EL (cell line): ENCODE data around the gene SYNPR.

Experiments
- DNase-seq: peaks from one replicate; pipeline ENCODE4 v3.0.0-alpha.2; 2016

Gene SYNPR

GRCh38 chr3:63474828-63475518 is 196.9 kb downstream of the SYNPR start:
- DNase-seq: no peak

- no peak for DNase-seq
Observed at GRCh38 chr3:63477494-63478129, 199.5 kb downstream of the SYNPR start.

- no peak for DNase-seq
Observed at GRCh38 chr3:63478990-63479660, 201.0 kb downstream of the SYNPR start.

- no peak for DNase-seq
Observed at GRCh38 chr3:63479661-63480035, 201.5 kb downstream of the SYNPR start.

GRCh38 chr3:63481627-63482026 is 203.5 kb downstream of the SYNPR start:
- no peak for DNase-seq

- no peak for DNase-seq
Observed at GRCh38 chr3:63482341-63482740, 204.2 kb downstream of the SYNPR start.

GRCh38 chr3:63492464-63492863 is 214.4 kb downstream of the SYNPR start:
- no peak for DNase-seq

GRCh38 chr3:63493101-63493500 is 215.0 kb downstream of the SYNPR start:
- DNase-seq: peak; percentile 2

GRCh38 chr3:63494646-63495045 is 216.5 kb downstream of the SYNPR start:
- DNase-seq: no peak

- DNase-seq: no peak
Observed at GRCh38 chr3:63497641-63498040, 219.5 kb downstream of the SYNPR start.

GRCh38 chr3:63500196-63500595 is 222.1 kb downstream of the SYNPR start:
- no peak for DNase-seq

- DNase-seq: no peak
Observed at GRCh38 chr3:63508305-63508704, 230.2 kb downstream of the SYNPR start.

GRCh38 chr3:63508771-63509170 is 230.7 kb downstream of the SYNPR start:
- DNase-seq: no peak

GRCh38 chr3:63513791-63514190 is 235.7 kb downstream of the SYNPR start:
- no peak for DNase-seq

GRCh38 chr3:63514678-63515077 is 236.6 kb downstream of the SYNPR start:
- DNase-seq: no peak

- peak; percentile 22 for DNase-seq
Observed at GRCh38 chr3:63519426-63519825, 241.3 kb downstream of the SYNPR start.

- no peak for DNase-seq
Observed at GRCh38 chr3:63521657-63522056, 243.5 kb downstream of the SYNPR start.

- peak; percentile 4 for DNase-seq
Observed at GRCh38 chr3:63523100-63523499, 245.0 kb downstream of the SYNPR start.

GRCh38 chr3:63528325-63529000 is 250.4 kb downstream of the SYNPR start:
- DNase-seq: no peak

- DNase-seq: no peak
Observed at GRCh38 chr3:63532521-63532920, 254.4 kb downstream of the SYNPR start.

GRCh38 chr3:63538919-63539318 is 260.8 kb downstream of the SYNPR start:
- DNase-seq: no peak

GRCh38 chr3:63555767-63556166 is 277.7 kb downstream of the SYNPR start:
- no peak for DNase-seq

GRCh38 chr3:63556401-63556800 is 278.3 kb downstream of the SYNPR start:
- DNase-seq: no peak

- no peak for DNase-seq
Observed at GRCh38 chr3:63557912-63558311, 279.8 kb downstream of the SYNPR start.
